ENCODE measurements around the gene WDR75.

WDR75 gene

GRCh38 chr2:189505492-189505891 lies 64.2 kb downstream of the WDR75 start:
- no peak for FAIRE-seq
- DNase-seq (ENCODE audit: insufficient read length, low spot score): no peak
- no peak for TF ChIP-seq CTCF (IDR thresholded peaks at IDR 0.05; ENCODE audit: insufficient read depth, missing control alignments)

GRCh38 chr2:189506514-189506976 lies 65.3 kb downstream of the WDR75 start:
- TF ChIP-seq CTCF (IDR thresholded peaks at IDR 0.05; ENCODE audit: insufficient read depth, missing control alignments): no peak
- FAIRE-seq (no peak), DNase-seq (ENCODE audit: insufficient read length, low spot score) (no peak)

GRCh38 chr2:189511210-189511959 lies 70.1 kb downstream of the WDR75 start:
- FAIRE-seq: no peak
- DNase-seq (ENCODE audit: insufficient read length, low spot score): no peak
- TF ChIP-seq CTCF (IDR thresholded peaks at IDR 0.05; ENCODE audit: insufficient read depth, missing control alignments): no peak

GRCh38 chr2:189511960-189512319 lies 70.7 kb downstream of the WDR75 start:
- no peak for FAIRE-seq
- TF ChIP-seq CTCF (IDR thresholded peaks at IDR 0.05; ENCODE audit: insufficient read depth, missing control alignments): no peak
- no peak for DNase-seq (ENCODE audit: insufficient read length, low spot score)

- no peak for DNase-seq (ENCODE audit: insufficient read length, low spot score)
- TF ChIP-seq CTCF (IDR thresholded peaks at IDR 0.05; ENCODE audit: insufficient read depth, missing control alignments): no peak
- FAIRE-seq: no peak
Observed at GRCh38 chr2:189512879-189513278, 71.6 kb downstream of the WDR75 start.

- FAIRE-seq (no peak), DNase-seq (ENCODE audit: insufficient read length, low spot score) (no peak)
- TF ChIP-seq CTCF (IDR thresholded peaks at IDR 0.05; ENCODE audit: insufficient read depth, missing control alignments): no peak
Observed at GRCh38 chr2:189514104-189514503, 72.8 kb downstream of the WDR75 start.

GRCh38 chr2:189515264-189515663 lies 74.0 kb downstream of the WDR75 start:
- DNase-seq (ENCODE audit: insufficient read length, low spot score) (no peak), FAIRE-seq (no peak)
- TF ChIP-seq CTCF (IDR thresholded peaks at IDR 0.05; ENCODE audit: insufficient read depth, missing control alignments): no peak
